ENCODE results near the gene DCUN1D1. TPM values are rescaled to one million over a fixed set of nuclear protein-coding genes. Genes with fewer than 3 reads are reported as not detected.

DCUN1D1 gene
- polyA plus RNA-seq, 3 donors = 6.1 to 37.6 (median 26.9) TPM

DNA sequence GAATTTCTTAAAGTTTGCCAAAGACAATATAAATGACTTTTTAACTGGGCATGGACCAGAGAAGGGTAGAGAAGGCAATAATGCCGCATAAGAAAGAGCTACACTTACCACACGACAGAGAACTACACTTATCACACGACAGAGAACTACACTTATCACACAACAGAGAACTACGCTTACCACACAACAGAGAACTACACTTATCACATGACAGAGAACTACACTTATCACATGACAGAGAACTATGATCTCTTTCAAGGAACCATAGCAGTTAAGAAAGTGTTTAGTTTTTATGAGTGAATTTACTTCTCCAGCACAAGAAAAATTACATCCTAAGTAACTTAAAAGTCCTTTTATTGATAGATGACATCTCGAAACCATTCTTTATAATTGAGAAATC lies 32.0 kb downstream of the DCUN1D1 start:
- peaks cover 3% of the 10 kb centered on the region for H3K4me1 Mint-ChIP-seq

DNA sequence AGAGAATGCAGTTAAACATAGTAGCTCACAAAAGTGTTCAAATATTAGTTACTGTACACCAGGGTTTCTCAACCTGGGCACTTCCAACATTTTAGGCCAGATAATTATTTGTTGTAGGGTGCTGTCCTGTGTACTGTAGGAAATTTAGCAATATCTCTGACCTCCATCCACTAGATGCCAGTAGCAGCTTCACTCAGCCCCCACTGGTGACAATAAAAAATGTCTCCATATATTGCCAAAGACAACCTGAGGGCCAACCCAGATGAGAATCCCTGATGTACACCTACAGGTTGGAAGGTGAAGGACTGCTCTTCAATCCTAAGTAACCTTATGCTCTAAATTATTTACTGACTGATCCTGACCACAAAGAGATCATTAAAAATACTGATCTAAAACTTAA lies 32.5 kb downstream of the DCUN1D1 start:
- H3K36me3 Mint-ChIP-seq = peaks cover 49 to 63% of the 10 kb centered on the region in 2 donors
- Histone ChIP-seq H3K9me3 (replicated peaks in 1 of 2; ENCODE audit: control insufficient read depth in 1 of 2, insufficient read depth in 1 of 2, low read length in 2 of 2) (no peaks in the 10 kb centered on the region), H3K9ac (ENCODE audit: insufficient read depth, low read length, poor library complexity, severe bottlenecking) (no peak overlapping the region), H3K4me2 (replicated peaks; ENCODE audit: extremely low read depth, low read length, poor library complexity, severe bottlenecking) (no peak overlapping the region), H3K4me3 (replicated peaks in 1 of 3; ENCODE audit: low read depth in 2 of 3, low read length in 3 of 3) (no peak overlapping the region), H4K20me1 (ENCODE audit: insufficient read depth, low read length) (no peaks in the 10 kb centered on the region), H3K36me3 (replicated peaks in 1 of 2; ENCODE audit: control insufficient read depth in 1 of 2, insufficient read depth in 2 of 2, low read length in 2 of 2) (peaks cover 28 to 57% of the 10 kb centered on the region in 2 donors), H3K79me2 (ENCODE audit: insufficient read depth, low read length) (no peaks in the 10 kb centered on the region), H2AFZ (ENCODE audit: insufficient read depth, low read depth, low read length, poor library complexity, severe bottlenecking) (no peak overlapping the region), H3K27ac (ENCODE audit: low read depth in 1 of 2, low read length in 2 of 2) (no peak overlapping the region), H3K4me1 (ENCODE audit: control insufficient read depth in 1 of 2, insufficient read depth in 2 of 2, low read length in 2 of 2) (no peaks in the 10 kb centered on the region), H3K27me3 (ENCODE audit: control insufficient read depth in 2 of 2, insufficient read depth in 2 of 2, low read length in 2 of 2) (no peaks in the 10 kb centered on the region)
- H3K4me3 Mint-ChIP-seq = no peak overlapping the region
- H3K27me3 Mint-ChIP-seq (ENCODE audit: low read depth in 3 of 3) = no peaks in the 10 kb centered on the region
- TF ChIP-seq, protein P1, sequence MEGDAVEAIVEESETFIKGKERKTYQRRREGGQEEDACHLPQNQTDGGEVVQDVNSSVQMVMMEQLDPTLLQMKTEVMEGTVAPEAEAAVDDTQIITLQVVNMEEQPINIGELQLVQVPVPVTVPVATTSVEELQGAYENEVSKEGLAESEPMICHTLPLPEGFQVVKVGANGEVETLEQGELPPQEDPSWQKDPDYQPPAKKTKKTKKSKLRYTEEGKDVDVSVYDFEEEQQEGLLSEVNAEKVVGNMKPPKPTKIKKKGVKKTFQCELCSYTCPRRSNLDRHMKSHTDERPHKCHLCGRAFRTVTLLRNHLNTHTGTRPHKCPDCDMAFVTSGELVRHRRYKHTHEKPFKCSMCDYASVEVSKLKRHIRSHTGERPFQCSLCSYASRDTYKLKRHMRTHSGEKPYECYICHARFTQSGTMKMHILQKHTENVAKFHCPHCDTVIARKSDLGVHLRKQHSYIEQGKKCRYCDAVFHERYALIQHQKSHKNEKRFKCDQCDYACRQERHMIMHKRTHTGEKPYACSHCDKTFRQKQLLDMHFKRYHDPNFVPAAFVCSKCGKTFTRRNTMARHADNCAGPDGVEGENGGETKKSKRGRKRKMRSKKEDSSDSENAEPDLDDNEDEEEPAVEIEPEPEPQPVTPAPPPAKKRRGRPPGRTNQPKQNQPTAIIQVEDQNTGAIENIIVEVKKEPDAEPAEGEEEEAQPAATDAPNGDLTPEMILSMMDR (IDR thresholded peaks at IDR 0.05) = no peak
- H3K27ac Mint-ChIP-seq = peak overlapping the region in 1 of 7 donors; percentile 0
- no peak for DNase-seq
- intact Hi-C loops (cut with micrococcal nuclease) = no loop called here
- H3K9me3 Mint-ChIP-seq = no peaks in the 10 kb centered on the region
- H3K4me1 Mint-ChIP-seq = peaks cover 3% of the 10 kb centered on the region

More for the DNA sequence above, 32.0 kb downstream of the DCUN1D1 start:
- H3K27me3 ChIP-seq (ENCODE audit: control insufficient read depth in 2 of 2, insufficient read depth in 2 of 2, low read length in 2 of 2) = no peaks in the 10 kb centered on the region
- H3K79me2 ChIP-seq (ENCODE audit: insufficient read depth, low read length) = no peaks in the 10 kb centered on the region
- Mint-ChIP-seq H3K9me3 (no peaks in the 10 kb centered on the region), H3K4me3 (no peak overlapping the region), H3K27ac (peak overlapping the region in 3 of 7 donors; percentile 0 to 79 (median 1)), H3K36me3 (peaks cover 51 to 67% of the 10 kb centered on the region in 2 donors), H3K27me3 (ENCODE audit: low read depth in 3 of 3) (no peaks in the 10 kb centered on the region)
- TF ChIP-seq, protein P1 (IDR thresholded peaks at IDR 0.05) = no peak
- H2AFZ ChIP-seq (ENCODE audit: insufficient read depth, low read depth, low read length, poor library complexity, severe bottlenecking) = no peak overlapping the region
- no peaks in the 10 kb centered on the region for H3K4me1 ChIP-seq (ENCODE audit: control insufficient read depth in 1 of 2, insufficient read depth in 2 of 2, low read length in 2 of 2)
- no peak for DNase-seq
- no peaks in the 10 kb centered on the region for H3K9me3 ChIP-seq (replicated peaks in 1 of 2; ENCODE audit: control insufficient read depth in 1 of 2, insufficient read depth in 1 of 2, low read length in 2 of 2)
- H3K36me3 ChIP-seq (replicated peaks in 1 of 2; ENCODE audit: control insufficient read depth in 1 of 2, insufficient read depth in 2 of 2, low read length in 2 of 2) = peaks cover 28 to 61% of the 10 kb centered on the region in 2 donors
- no peaks in the 10 kb centered on the region for H4K20me1 ChIP-seq (ENCODE audit: insufficient read depth, low read length)
- H3K4me2 ChIP-seq (replicated peaks; ENCODE audit: extremely low read depth, low read length, poor library complexity, severe bottlenecking) = no peak overlapping the region
- WGBS (ENCODE audit: insufficient coverage) = 83% methylated on average over 1 of the region's 5 CpGs
- intact Hi-C loops (cut with micrococcal nuclease) = no loop called here
- H3K9ac ChIP-seq (ENCODE audit: insufficient read depth, low read length, poor library complexity, severe bottlenecking) = no peak overlapping the region
- H3K4me3 ChIP-seq (replicated peaks in 1 of 3; ENCODE audit: low read depth in 2 of 3, low read length in 3 of 3) = no peak overlapping the region
- no peak overlapping the region for H3K27ac ChIP-seq (ENCODE audit: low read depth in 1 of 2, low read length in 2 of 2)

Measured in CD14-positive monocyte (primary cell).